ENCODE results near the gene CCDC169.
"Not testable (repeated sequence)": the region's sequence is repeated elsewhere in the genome, so short reads cannot be mapped to it uniquely, and the experiment has no call there.

DNA sequence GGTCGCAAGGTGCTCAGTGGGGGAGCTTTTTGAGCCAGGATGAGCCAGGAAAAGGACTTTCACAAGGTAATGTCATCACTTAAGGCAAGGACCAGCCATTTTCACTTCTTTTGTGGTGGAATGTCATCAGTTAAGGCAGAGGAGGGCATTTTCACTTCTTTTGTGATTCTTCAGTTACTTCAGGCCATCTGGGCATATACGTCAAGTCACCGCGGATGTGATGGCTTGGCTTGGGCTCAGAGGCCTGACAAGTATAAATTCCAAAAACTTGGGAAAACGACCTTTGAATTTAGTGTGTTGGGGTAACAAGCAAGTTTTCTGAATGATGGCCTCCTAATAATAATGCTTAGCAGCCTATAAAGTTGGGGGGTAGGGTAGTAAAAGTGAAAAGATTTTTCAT, 27.3 kb upstream of the CCDC169 start:
- TF ChIP-seq CTCF (IDR thresholded peaks at IDR 0.05 in 8 of 11, conservative IDR thresholded peaks at IDR 0.05 in 3 of 11); POLR2A (IDR thresholded peaks at IDR 0.05): not testable (repeated sequence)

Measured in spleen (tissue), 7 donors.